GM11168 (cell line): ENCODE results near the gene CXorf58.

Experiments
- in situ Hi-C: fragments of 300-500 bp; cut with MboI; formaldehyde crosslinking; loops from one replicate; pipeline ENCODE4 v1.12.0; 2022; ENCODE audit warnings: low sequenced_read_pairs; ENCODE audit not compliant: unreplicated experiment

Gene CXorf58

DNA sequence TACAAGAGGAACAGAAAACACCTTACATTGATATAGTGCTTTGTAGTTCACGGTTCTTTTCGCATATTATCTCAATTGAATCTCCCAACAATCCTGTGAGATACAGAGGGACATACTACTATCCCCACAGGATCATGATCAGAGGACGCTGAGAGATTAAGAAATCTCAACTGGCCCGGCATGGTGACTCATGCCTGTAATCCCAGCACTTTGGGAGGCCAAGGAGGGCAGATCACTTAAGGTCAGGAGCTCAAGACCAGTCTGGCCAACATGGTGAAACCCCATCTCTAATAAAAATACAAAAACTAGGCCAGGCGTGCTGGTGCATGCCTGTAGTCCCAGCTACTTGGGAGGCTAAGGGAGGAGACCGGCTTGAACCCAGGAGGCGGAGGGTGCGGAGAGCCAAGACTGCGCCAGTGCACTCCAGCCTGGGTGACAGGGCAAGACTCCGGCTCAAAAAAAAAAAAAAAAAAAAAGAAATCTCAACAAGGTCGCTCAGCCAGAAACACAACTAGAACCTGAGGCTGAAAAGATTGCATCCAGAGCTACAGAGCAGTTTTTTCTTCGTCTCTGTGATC is 7.5 kb upstream of the CXorf58 start:
- in situ Hi-C loops: loop anchor here (5.0 to 10.0 kb wide), 2 partner anchors 116 to 208 kb away; partner anchors contain the start of gene SAT1

DNA sequence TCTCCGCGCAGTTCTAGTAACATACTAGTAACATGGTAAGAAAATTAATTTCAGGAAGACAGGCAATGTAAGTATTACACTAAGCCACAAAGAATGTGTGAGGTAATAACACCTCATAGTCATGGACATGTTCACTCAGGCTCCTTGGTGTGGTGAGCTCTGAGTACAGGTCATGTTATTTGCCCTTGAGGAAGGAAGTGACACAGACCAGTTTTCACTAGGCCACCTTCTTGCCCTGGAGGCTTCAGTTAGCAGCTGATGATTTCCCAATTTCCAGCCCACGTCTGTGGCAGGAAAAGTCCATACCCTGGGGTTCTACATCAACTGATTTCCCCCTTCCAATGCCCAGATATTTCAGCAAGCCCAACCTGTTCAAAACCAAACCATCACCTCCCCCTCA is 6.7 kb upstream of the CXorf58 start:
- in situ Hi-C loops: loop anchor here (5.0 to 10.0 kb wide), 2 partner anchors 116 to 209 kb away; partner anchors contain the start of gene SAT1

DNA sequence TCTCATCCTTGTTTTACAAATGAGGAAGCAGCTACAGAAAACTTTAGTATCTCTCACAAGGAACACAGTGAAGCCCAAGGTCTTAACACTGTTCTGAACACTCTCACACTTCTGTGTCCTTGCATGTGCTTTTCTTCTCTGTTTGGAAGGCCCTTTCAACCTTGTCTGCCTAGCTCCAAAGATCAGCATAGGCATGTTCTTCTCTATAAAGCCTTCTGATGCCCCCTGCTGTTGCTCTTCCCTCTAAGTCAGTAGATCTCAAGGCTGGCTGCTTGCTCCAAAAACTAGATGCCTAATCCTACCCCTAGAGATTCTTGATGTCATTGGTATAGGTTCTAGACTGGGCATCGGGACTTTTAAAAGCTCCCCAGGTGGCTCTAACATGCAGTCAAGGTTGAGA is 6.0 kb upstream of the CXorf58 start:
- in situ Hi-C loops: loop anchor here (5.0 to 10.0 kb wide), 2 partner anchors 117 to 210 kb away; partner anchors contain the start of gene SAT1

DNA sequence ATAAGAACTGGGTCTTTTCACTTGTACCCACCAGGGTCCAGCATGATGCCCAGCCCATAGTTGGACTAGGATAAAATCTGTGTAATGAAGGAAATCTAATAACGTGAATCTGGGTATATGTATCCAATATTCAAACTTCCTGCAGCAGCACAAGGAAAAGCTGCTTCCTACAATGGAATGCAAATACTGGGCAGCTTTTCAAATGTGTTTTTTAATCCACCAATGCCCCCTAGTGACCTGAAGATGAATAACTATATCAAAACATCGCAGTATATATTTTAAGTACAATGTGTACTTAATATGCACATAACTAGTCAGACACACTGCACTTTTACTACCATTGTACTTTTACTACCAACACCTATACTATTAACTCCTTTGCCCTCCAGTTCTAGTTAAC is 5.4 kb upstream of the CXorf58 start:
- in situ Hi-C loops: loop anchor here (5.0 to 10.0 kb wide), 2 partner anchors 118 to 210 kb away; partner anchors contain the start of gene SAT1

DNA sequence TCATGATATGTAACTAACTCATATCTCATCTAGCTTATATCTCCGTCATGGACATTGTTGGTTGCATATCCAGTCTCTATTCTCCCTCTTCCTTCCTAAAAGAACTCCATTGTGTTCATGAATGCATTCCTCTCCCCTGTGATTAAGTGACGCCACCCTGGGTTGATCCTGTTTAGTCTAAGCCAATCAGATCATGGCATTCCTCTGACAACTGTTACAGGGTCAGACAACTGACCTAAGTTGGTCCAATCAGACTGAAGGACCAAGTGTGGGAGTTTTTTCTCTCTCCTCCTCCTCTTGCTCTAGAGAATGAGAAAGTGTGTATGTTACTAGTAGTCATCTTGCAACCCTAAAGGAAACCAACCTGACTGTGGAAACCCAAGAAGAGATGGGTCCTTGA is 3.7 kb upstream of the CXorf58 start:
- in situ Hi-C loops: loop anchor here (5.0 to 10.0 kb wide), 2 partner anchors 119 to 212 kb away; partner anchors contain the start of gene SAT1

DNA sequence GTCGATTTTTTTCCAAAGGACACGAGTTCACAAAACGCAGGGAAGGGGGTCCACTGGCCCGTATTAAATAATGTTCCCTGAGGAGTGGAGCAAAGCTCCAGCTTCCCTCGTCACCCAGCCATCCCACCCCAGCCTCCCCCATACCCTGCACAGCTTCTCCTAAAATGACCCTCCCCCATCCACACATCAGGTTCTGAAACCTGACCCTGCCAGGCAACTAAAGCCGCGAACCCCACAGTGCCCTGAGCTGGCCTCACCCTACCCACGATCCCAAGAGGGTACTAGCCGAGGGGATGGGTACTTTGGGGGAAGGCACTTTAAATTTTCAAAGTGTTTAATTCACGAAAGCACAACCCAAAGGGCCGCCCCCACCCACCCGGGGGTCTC is 702 bp upstream of the CXorf58 start:
- in situ Hi-C loops: loop anchor here (10.0 kb wide), 1 partner anchor 122 kb away; the partner anchor contains the start of gene SAT1

DNA sequence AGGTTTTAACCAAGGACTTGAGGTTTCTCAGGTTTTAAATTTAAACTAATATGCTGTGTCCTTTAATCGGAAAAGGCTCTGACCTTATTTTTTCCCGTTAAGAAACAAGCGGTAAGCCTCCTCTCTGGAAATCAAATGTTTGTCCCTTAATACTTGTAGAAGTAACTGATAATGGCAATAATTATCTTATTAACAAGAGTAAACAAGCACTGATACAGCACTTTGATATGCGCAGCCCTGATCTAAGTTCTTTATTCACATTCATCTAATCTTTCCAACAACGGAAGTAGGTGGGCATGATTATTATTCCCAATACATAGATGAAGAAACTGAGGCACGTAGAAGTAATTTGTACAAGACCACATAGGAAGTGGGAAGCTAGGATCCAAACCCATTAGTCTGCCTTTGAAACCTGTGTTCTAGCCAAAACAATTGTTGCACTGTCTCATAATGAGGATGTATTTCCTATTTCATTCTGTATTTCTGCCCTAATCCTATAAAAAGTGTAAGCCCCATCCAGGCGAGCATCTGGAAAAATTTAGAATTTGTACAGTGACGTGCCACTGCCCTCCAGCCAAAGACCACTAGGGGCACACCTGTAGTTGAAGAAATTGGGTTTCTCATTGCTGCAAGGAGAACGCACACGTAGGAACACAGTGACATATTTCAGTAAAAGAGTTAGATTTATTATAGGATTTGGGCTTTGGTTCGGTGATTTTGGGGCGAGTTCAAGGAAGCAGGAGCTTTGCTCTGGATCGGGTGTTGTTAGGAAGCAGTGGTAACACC is 606 bp downstream of the CXorf58 start:
- in situ Hi-C loops: loop anchor here (10.0 kb wide), 1 partner anchor 124 kb away; the partner anchor contains the start of gene SAT1

DNA sequence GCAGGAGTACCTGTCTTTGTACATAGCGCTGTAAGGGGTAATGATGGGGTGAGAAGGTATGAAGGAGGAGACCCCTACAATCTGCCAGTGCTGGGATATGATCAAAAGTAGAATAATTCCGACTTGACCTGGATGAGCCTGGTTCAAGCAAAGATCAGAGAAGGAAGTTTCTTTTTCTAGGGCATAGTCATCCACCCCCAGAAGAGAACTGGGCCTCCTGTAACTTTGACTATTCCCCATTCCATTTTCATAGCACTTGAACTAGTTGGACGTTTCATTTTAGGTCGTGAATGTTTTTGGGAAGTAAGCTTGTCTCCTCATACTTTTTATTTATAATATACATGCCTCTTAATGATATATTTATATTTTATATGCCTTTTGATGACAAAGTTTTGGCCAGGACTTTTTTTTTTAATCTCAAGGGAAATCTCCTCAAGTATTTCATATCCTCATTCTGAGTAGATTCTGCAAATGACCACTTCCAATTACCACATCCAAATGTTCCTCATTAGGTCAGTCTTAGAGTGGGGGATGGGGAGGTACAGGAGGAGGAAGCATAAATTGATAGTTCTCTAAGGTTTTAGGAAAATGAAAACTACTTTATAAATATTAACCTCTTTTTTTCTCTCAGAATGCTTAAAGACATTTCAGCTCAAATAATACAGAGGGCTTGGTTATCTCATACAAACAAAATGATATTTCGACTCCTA is 3.5 kb downstream of the CXorf58 start:
- in situ Hi-C loops: no loop called here

DNA sequence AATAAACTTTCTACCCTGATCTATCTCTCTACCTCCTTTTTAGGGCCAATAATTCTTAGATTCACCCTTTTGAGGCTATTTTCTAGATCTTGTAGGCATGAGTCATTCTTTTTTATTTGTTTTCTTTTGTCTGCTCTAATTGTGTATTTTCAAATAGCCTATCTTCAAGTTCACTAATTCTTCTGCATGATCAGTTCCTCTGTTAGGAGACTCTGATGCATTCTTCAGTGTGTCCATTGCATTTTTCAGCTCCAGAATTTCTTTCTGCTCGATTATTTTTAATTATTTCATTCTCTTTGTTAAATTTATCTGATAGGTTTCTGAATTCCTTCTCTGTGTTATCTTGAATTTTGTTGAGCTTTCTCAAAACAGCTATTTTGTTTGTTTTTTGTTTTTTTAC is 11.3 kb downstream of the CXorf58 start:
- in situ Hi-C loops: no loop called here

DNA sequence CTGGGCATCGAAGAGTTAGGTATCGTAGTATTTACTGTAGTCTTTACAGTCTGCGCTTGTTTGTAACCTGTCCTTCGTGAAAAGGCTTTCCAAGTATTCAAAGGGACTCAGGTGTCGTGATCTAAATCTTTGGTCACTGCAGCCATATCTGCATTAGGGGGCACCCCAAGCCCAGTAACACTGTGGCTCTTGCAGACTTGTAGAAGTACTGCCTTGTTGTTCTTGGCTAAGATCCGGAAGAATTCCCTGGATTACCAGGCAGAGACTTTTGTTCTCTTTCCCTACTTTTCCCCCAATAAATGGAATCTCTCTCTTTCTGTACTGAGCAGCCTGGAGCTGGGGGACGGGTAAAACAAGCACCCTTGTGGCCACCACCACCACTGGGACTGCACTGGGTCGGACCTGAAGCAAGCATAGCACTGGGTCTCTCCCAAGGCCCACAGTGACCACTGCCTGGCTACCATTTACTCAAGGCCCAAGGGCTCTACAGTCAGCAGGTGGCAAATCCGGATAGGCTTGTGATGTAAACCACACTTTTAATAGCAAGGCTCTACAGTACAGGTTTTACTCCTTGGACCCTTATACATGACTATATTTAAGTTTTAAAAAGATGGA is 12.0 kb downstream of the CXorf58 start:
- in situ Hi-C loops: no loop called here

DNA sequence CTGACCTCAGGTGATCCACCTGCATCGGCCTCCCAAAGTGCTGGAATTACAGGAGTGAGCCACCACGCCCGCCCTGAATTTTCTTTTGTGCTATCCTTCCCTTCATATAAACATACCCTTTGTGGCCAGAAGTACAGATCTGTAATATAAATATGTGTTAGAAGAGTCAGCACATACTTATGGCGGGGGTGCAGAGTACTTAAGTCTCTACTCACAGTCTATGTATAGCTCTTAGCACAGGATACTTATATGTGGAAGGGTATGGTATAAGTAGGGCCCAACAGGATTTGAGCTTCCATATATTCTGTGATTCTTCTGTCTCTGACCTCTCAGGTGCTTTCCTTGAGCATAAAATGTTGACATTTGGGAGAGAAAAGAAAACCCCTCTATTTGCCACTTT is 18.2 kb downstream of the CXorf58 start:
- in situ Hi-C loops: no loop called here

DNA sequence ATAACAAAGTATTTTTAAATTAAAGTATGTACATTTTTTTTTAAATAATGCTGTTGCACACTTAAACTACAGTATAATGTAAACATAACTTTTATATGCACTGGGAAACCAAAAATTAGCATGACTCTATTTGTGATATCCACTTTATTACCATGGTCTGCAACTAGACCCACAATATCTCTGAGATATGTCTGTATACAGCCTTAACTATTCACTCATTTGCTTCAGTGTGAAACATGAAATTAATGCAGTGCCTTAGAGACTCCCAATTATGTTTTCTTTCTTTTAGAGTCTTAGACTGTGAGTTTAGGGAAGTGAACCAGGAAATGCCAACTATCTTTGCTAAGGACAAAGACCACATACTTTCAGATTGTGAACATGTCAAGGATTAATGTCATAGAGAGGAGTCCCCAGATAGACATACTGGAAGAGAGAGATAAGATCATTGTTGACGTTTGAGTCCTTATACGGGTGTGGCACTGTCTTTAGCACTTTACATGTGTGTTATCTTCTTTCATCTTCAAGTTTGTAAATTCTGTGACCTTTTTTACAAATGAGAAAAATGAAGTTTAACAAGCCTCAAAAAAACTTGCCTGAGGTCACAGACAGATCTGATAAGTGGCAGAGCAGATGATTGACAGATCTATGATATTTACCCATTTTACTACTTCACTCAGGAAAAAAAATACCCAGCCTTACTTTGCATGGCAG is 23.2 kb downstream of the CXorf58 start:
- in situ Hi-C loops: no loop called here

DNA sequence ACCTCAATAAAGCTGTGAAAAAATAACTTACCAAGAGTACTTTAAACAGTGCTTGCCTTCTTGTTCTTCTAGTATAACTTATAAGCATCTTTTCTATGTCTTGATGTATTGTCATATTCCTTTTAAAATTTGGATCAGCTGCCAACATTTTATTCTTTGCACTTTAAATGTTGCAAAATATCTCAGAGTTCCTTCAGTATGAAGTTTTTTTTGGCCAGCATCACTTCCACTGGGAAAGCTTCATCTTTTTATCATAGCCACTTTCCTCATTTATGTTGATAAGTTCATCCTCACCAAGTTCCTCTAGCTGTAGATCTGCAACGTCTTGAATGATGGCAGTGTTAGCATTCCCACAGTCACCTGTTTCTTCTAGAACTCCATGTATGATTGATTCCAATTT is 24.2 kb downstream of the CXorf58 start:
- in situ Hi-C loops: no loop called here

DNA sequence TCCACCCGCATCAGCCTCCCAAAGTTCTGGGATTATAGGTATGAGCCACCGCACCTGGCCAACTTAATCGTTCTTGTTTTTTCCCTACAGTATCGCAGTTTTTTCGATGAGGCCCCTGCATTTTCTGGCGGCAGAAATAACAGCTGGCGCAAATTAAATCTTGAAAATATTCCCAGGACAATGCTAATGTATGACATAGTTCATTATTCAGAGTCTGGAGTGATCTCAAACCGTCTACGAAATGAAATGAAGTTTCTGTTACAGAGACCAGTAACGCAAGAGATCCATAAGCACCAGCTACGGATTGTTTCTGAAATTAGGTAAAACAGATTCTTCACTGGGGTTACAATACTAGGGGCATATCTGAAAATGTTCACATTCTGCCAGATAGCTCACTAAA is 27.3 kb downstream of the CXorf58 start:
- in situ Hi-C loops: no loop called here

DNA sequence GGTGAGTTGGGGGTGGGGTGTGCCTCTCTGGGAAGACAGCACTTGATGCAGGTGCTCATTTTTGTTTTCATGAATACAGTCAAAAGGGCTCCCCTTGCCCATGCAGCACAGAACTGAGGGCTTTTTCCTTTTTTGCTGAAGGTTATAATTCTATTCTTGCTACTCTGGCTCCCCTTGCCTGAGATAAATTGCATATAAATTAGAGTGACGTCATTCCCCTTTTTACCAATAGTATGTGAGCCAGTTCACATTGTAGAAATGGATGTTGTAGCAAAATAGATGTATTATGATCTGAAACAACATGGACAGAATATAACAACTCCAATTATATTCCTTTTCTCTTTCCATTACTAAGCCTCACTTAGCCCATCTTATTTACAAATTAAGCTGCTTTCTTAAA is 28.4 kb downstream of the CXorf58 start:
- in situ Hi-C loops: no loop called here

DNA sequence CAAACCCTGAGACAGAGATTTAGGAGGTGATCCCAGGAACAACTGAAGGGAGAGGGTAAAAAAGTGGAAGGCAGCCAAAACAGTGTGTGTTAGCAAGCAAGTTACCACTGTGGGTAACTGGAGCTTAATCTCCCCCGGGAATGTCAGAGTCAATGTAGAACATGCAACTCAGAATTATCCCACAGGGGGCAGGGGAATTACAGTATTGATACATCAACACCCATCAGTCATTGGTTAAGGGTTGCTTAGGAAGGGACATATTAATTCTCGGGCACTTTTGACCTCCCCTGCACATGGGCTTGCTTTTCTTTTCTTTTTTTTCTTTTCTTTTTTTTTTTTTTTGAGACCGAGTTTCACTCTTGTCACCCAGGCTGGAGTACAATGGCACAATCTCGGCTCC is 29.3 kb downstream of the CXorf58 start:
- in situ Hi-C loops: no loop called here

DNA sequence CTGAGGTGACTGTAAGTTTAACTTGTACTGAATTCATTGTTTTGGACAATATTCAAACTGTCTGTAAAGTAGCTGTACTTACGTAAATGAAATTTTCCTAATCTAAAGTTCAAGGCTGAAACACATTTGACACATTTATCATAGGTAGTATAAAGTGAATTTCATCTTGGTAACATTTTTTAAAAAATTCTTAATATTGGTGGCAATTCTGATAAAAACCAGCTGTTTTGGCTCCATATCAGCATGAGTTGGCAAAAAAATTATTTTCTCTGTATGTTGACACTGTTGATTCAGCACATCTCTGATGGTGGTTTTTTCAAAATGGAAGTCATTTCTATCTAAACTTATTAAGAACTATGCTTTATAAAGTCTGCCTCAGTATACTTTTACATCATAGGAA is 30.9 kb downstream of the CXorf58 start:
- in situ Hi-C loops: no loop called here

DNA sequence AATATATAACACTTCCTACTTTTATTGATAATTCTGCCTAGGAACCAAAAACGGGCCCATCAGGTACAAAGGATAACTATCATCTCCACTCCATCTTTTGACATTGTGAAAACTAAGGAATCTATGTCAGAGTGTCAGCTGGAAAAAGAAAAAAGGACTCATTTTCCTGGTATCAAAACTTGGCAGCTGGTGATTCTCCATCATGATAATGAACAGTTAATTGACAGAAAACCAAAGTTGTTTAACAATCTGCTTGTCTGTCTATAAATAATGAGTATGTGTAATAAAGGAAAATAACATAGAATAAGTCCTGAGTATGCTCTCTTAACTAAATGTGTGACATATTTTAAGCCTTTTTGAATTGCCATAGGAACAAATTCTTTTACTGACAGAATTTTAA is 31.4 kb downstream of the CXorf58 start:
- in situ Hi-C loops: no loop called here

DNA sequence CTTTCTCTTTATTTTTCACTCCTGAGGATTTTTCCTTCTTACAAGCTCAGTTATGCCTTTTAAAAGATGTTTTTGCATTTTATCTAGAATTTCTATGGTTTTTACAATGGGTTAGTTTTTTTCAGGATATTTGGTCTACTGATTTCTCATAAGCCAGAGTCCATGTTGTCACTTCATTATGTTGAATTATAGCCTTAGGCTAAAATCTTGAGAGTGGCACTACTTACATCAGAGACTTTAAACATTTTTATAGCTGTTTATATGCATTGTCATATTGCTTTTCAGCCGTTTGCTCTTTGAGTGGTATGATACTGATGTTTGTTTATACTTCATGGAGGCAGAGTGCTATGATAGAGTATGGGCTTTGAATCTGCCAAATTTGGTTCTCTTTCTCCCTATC is 36.4 kb downstream of the CXorf58 start:
- in situ Hi-C loops: no loop called here

DNA sequence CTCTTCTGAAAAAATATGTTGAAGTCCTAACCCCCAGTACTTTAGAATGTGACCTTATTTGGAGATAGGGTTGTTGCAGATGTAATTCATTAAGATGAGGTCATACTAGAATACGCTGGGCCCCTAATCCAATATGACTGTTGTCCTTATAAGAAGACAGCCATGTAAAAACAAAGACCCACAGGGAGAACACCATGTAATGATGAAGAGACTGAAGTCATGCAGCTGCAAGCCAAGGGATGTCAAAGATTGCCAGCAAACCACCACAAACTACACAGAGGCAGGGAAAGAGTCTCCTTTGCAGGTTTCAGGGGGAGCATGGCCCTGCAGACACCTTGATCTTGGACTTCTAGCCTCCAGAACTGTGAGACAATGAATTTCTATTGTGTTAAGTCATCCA is 37.4 kb downstream of the CXorf58 start:
- in situ Hi-C loops: no loop called here
